NB4 (cell line): ENCODE results near the gene MUSK.

Experiments used
- POLR2A ChIP-seq: IDR thresholded peaks from 2 replicates; pipeline ENCODE4 v1.6.1; 2011; ENCODE audit warnings: mild to moderate bottlenecking; ENCODE audit not compliant: insufficient read length; ENCODE audit errors: extremely low read depth
- TF ChIP-seq, protein P1 (sequence below): IDR thresholded peaks from one replicate; pipeline ENCODE4 v1.5.1; 2012; ENCODE audit warnings: low read depth, low read length
- TF ChIP-seq, protein P2 (sequence below): IDR thresholded peaks from 2 replicates; pipeline ENCODE4 v1.6.1; 2011; ENCODE audit warnings: low read depth, low read length

DNA sequence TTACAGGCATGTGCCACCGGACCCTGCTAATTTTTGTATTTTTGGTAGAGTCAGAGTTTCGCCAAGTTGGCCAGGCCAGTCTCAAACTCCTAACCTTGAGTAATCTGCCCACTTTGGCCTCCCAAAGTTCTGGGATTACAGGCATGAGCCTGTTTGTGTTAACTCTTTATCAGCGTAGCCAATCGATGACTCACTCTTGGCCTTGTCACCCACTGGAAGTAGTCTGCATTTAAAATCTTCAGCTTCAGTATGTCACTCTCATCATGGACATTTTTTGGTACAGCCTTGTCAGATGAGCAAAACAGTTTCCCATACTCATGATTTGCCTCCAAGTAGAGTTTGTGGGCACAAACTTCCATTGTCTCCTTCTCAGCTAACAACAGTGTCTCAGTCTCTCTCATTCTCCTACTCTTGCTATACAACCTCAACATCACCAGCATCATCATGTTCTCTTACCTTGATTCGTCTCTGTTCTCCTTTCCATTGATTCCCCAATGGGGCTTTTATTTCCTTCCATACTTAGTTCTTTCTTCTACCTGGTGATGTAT, 22.5 kb downstream of the MUSK start:
- TF ChIP-seq, protein P1, sequence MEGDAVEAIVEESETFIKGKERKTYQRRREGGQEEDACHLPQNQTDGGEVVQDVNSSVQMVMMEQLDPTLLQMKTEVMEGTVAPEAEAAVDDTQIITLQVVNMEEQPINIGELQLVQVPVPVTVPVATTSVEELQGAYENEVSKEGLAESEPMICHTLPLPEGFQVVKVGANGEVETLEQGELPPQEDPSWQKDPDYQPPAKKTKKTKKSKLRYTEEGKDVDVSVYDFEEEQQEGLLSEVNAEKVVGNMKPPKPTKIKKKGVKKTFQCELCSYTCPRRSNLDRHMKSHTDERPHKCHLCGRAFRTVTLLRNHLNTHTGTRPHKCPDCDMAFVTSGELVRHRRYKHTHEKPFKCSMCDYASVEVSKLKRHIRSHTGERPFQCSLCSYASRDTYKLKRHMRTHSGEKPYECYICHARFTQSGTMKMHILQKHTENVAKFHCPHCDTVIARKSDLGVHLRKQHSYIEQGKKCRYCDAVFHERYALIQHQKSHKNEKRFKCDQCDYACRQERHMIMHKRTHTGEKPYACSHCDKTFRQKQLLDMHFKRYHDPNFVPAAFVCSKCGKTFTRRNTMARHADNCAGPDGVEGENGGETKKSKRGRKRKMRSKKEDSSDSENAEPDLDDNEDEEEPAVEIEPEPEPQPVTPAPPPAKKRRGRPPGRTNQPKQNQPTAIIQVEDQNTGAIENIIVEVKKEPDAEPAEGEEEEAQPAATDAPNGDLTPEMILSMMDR = no peak
- no peak for TF ChIP-seq POLR2A
- TF ChIP-seq, protein P2, sequence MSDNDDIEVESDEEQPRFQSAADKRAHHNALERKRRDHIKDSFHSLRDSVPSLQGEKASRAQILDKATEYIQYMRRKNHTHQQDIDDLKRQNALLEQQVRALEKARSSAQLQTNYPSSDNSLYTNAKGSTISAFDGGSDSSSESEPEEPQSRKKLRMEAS = no peak
